ENCODE measurements around the gene C18orf63.
"Not testable (repeated sequence)": the region's sequence is repeated elsewhere in the genome, so short reads cannot be mapped to it uniquely, and the experiment has no call there.

Gene C18orf63

DNA sequence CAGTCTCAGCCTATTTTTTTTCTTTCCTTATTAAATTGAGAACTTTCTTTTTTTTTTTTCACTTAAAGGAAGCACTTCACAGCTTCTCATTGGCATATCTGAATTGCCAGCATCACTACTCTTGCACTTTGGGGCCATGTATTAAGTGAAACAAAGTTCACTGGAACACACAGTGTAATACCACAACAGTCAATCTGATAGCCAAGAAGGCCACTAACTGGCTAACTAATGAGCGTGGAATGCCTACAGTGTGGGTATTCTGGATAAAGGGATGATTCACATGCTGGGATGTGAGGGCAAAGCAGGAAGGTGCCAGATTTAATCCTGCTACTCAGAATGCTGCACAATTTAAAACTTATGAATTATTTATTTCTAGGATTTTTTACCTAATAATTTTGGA lies 11.7 kb upstream of the C18orf63 start:
- FAIRE-seq (no peak), DNase-seq (ENCODE audit: insufficient read length, low spot score) (no peak)

DNA sequence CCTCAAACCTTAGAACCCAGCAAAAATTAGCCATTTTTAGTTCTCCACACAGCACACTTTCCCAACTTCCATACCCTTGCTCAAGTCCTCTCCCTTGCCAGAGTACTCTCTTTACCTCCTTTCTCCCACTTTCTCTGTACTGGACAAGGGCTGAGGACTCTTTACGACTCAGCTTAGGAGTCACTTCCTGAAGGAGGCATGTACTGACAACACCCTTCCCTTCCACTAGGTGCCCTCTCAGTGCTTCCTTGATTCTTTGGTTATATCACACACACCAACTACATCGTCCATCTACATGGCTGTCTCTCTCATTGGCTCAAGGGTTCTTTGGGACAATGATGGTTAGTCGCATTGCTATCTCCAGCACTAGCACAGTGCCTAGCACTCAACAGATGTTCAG lies 5.2 kb upstream of the C18orf63 start:
- DNase-seq (ENCODE audit: insufficient read length, low spot score) (no peak), FAIRE-seq (no peak)
- TF ChIP-seq CTCF (IDR thresholded peaks at IDR 0.05; ENCODE audit: insufficient read depth, missing control alignments), result no peak

More for the DNA sequence above, 11.7 kb upstream of the C18orf63 start:
- no peak for TF ChIP-seq CTCF (IDR thresholded peaks at IDR 0.05; ENCODE audit: insufficient read depth, missing control alignments)

DNA sequence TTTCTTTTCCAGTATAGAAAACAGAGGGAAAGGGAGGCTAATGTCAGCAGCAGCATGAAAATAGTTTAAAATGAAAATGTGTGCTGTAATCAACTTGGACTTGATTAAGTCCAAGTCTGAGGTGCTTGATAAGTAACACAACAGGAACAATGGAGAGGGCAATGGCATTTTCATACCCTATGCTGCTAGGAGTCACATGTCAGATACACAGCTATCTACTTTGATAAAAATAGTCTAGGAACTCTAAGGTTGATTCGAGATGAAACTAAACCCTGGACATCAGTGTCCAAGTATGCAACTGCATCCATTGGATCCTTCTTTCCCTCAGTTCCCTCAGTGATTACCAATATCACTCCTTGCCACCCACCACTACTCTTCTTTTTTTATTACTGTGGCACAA lies 4.6 kb upstream of the C18orf63 start:
- peak; percentile 88 for FAIRE-seq
- no peak for DNase-seq (ENCODE audit: insufficient read length, low spot score)

GRCh38 chr18:74314759-74315463 lies 728 bp upstream of the C18orf63 start:
- DNase-seq (ENCODE audit: insufficient read length, low spot score), result no peak
- no peak for FAIRE-seq
- no peak for TF ChIP-seq CTCF (IDR thresholded peaks at IDR 0.05; ENCODE audit: insufficient read depth, missing control alignments)

More for the DNA sequence above, 4.6 kb upstream of the C18orf63 start:
- TF ChIP-seq CTCF (IDR thresholded peaks at IDR 0.05; ENCODE audit: insufficient read depth, missing control alignments), result no peak

GRCh38 chr18:74316257-74317170 lies 875 bp downstream of the C18orf63 start:
- no peak for TF ChIP-seq CTCF (IDR thresholded peaks at IDR 0.05; ENCODE audit: insufficient read depth, missing control alignments)
- FAIRE-seq (peak; percentile 75), DNase-seq (ENCODE audit: insufficient read length, low spot score) (no peak)

- FAIRE-seq (peak; percentile 69), DNase-seq (ENCODE audit: insufficient read length, low spot score) (no peak)
- TF ChIP-seq CTCF (IDR thresholded peaks at IDR 0.05; ENCODE audit: insufficient read depth, missing control alignments), result no peak
Observed at GRCh38 chr18:74326231-74326630, 10.6 kb downstream of the C18orf63 start.

GRCh38 chr18:74326791-74327190 lies 11.2 kb downstream of the C18orf63 start:
- FAIRE-seq; DNase-seq (ENCODE audit: insufficient read length, low spot score): not testable (repeated sequence)

Data from D721Med (cell line).